Liver (tissue), 9 donors: ENCODE results near the gene AFF2. TPM values are rescaled to one million over a fixed set of nuclear protein-coding genes. Genes with fewer than 3 reads are reported as not detected.

Source experiments
- DNase-seq: peaks from one replicate; pipeline ENCODE4 v3.0.0-alpha.2; 2017; ENCODE audit warnings: low spot score
- H3K27ac ChIP-seq, 2 donors: one replicate each; pipeline ENCODE4 v1.7.0; 2013; ENCODE audit warnings: inconsistent platforms in 2 of 2, low read length in 2 of 2, control low read depth in 1 of 2, low read depth in 1 of 2, mild to moderate bottlenecking in 1 of 2
- H3K27me3 ChIP-seq, 4 donors: one replicate each; pipeline versions ENCODE4 v1.6.1 to v1.7.0; 2013; ENCODE audit warnings: low read length in 3 of 4, inconsistent platforms in 1 of 4, mild to moderate bottlenecking in 1 of 4, moderate library complexity in 1 of 4; ENCODE audit not compliant: control insufficient read depth in 4 of 4, insufficient read depth in 4 of 4
- H3K36me3 ChIP-seq, 4 donors: one replicate each; pipeline versions ENCODE4 v1.6.1 to v1.7.0; 2013; ENCODE audit warnings: low read length in 3 of 4, mild to moderate bottlenecking in 3 of 4, low read depth in 1 of 4, moderate library complexity in 1 of 4; ENCODE audit not compliant: control insufficient read depth in 4 of 4, insufficient read depth in 3 of 4
- H3K4me1 ChIP-seq, 4 donors: one replicate each; pipeline versions ENCODE4 v1.6.1 to v1.7.0; 2013; ENCODE audit warnings: low read length in 3 of 4, mild to moderate bottlenecking in 3 of 4, moderate library complexity in 1 of 4; ENCODE audit not compliant: control insufficient read depth in 4 of 4, insufficient read depth in 4 of 4
- H3K4me3 ChIP-seq, 3 donors: one replicate each; pipeline versions ENCODE4 v1.6.1 to v1.7.0; 2013; ENCODE audit warnings: low read length in 3 of 3, control low read depth in 1 of 3, low read depth in 1 of 3, mild to moderate bottlenecking in 1 of 3
- H3K9ac ChIP-seq, 2 donors: one replicate each; pipeline ENCODE4 v1.7.0; 2013; ENCODE audit warnings: low read length in 2 of 2, mild to moderate bottlenecking in 2 of 2, moderate library complexity in 2 of 2, control low read depth in 1 of 2, low read depth in 1 of 2
- H3K9me3 ChIP-seq, 4 donors: one replicate each; pipeline versions ENCODE4 v1.6.1 to v1.7.0; 2013; ENCODE audit warnings: low read length in 3 of 4; ENCODE audit not compliant: control insufficient read depth in 4 of 4
- ATF3 ChIP-seq: IDR thresholded peaks from 2 replicates; pipeline ENCODE4 v1.6.1; 2016; ENCODE audit warnings: antibody characterized with exemption
- CTCF ChIP-seq: fragments of 150-350 bp; IDR thresholded peaks from 2 replicates; pipeline ENCODE4 v1.5.1; 2017; ENCODE audit warnings: improper control_type of control experiment, low read depth, low read length; ENCODE audit not compliant: missing input control
- EGR1 ChIP-seq, 2 donors: IDR thresholded peaks; 2 replicates each; pipeline ENCODE4 v1.6.1; 2016 to 2018; ENCODE audit warnings: antibody characterized with exemption in 2 of 2, low read depth in 2 of 2
- FOXA1 ChIP-seq: IDR thresholded peaks from 2 replicates; pipeline ENCODE4 v1.6.1; 2016; ENCODE audit warnings: antibody characterized with exemption
- FOXA2 ChIP-seq: IDR thresholded peaks from 2 replicates; pipeline ENCODE4 v1.6.1; 2016; ENCODE audit warnings: antibody characterized with exemption
- GABPA ChIP-seq, 2 donors: IDR thresholded peaks in 1 of 2; conservative IDR thresholded peaks in 1 of 2; 2 replicates each; pipeline ENCODE4 v1.6.1; 2016; ENCODE audit warnings: antibody characterized with exemption in 2 of 2, mild to moderate bottlenecking in 1 of 2, moderate library complexity in 1 of 2
- HNF4A ChIP-seq, 2 donors: conservative IDR thresholded peaks; 2 replicates each; pipeline ENCODE4 v1.6.1; 2016; ENCODE audit warnings: antibody characterized with exemption in 2 of 2, mild to moderate bottlenecking in 2 of 2
- HNF4G ChIP-seq: IDR thresholded peaks from 2 replicates; pipeline ENCODE4 v1.6.1; 2016; ENCODE audit warnings: antibody characterized with exemption
- JUND ChIP-seq, 2 donors: IDR thresholded peaks; 2 replicates each; pipeline ENCODE4 v1.6.1; 2016; ENCODE audit warnings: antibody characterized with exemption in 2 of 2
- MAX ChIP-seq: IDR thresholded peaks from 2 replicates; pipeline ENCODE4 v1.6.1; 2016; ENCODE audit warnings: antibody characterized with exemption
- NR2F2 ChIP-seq: IDR thresholded peaks from 2 replicates; pipeline ENCODE4 v1.6.1; 2016; ENCODE audit warnings: antibody characterized with exemption
- RAD21 ChIP-seq, 2 donors: IDR thresholded peaks; 2 replicates each; pipeline ENCODE4 v1.6.1; 2016; ENCODE audit warnings: antibody characterized with exemption in 2 of 2, mild to moderate bottlenecking in 2 of 2
- REST ChIP-seq: IDR thresholded peaks from 2 replicates; pipeline ENCODE4 v1.6.1; 2016; ENCODE audit warnings: antibody characterized with exemption, mild to moderate bottlenecking
- RXRA ChIP-seq, 2 donors: IDR thresholded peaks; 2 replicates each; pipeline ENCODE4 v1.6.1; 2017 to 2018; ENCODE audit warnings: antibody characterized with exemption in 2 of 2, mild to moderate bottlenecking in 1 of 2
- SP1 ChIP-seq: IDR thresholded peaks from 2 replicates; pipeline ENCODE4 v1.6.1; 2018; ENCODE audit warnings: antibody characterized with exemption, mild to moderate bottlenecking
- TAF1 ChIP-seq: conservative IDR thresholded peaks from 2 replicates; pipeline ENCODE4 v1.6.1; 2016; ENCODE audit warnings: antibody characterized with exemption, mild to moderate bottlenecking
- YY1 ChIP-seq: IDR thresholded peaks from 2 replicates; pipeline ENCODE4 v1.6.1; 2016; ENCODE audit warnings: antibody characterized with exemption, mild to moderate bottlenecking
- ZBTB33 ChIP-seq: IDR thresholded peaks from 2 replicates; pipeline ENCODE4 v1.6.1; 2016; ENCODE audit warnings: antibody characterized with exemption
- WGBS: extraction: QIAGEN DNeasy Blood & Tissue Kit; methylation state at CpG from one replicate; pipeline ENCODE4 v1.1.7; 2013; 5-methylcytosine and 5-hydroxymethylcytosine counted together
- polyA plus RNA-seq, 2 donors: library from polyadenylated mRNA; stranded (reverse) in 1 of 2; unstranded in 1 of 2; fragments of 200-250 nt in 1 of 2; fragments of >200 nt in 1 of 2; fragmentation: Nextera tagmentation in 1 of 2; extraction: Ambion mirVana in 1 of 2; gene quantifications; one replicate each; pipeline versions ENCODE4 v1.2.1 to v1.2.3, GENCODE V29; 2013 to 2015
- total RNA-seq, 2 donors: library from RNA; depleted of rRNA; stranded (reverse); fragments of >200 nt; gene quantifications; one replicate each; pipeline ENCODE4 v1.2.3, GENCODE V29; 2014
- donor health status: healthy.
- donor health status: healthy.
- donor health status: healthy.
- donor health status: healthy.
- donor health status: healthy.

The AFF2 gene
- total and polyA plus RNA-seq, 4 donors, result 0.01 to 1.6 (median 0.50) TPM; not detected in 1

- Histone ChIP-seq H3K36me3 (no peaks in the 10 kb centered on the region), H3K9me3 (no peaks in the 10 kb centered on the region), H3K4me1 (no peaks in the 10 kb centered on the region), H3K4me3 (no peak overlapping the region), H3K27me3 (no peaks in the 10 kb centered on the region), H3K9ac (no peak overlapping the region), H3K27ac (no peak overlapping the region)
- no peak for DNase-seq
- TF ChIP-seq GABPA (IDR thresholded peaks at IDR 0.05 in 1 of 2, conservative IDR thresholded peaks at IDR 0.05 in 1 of 2), result no peak
- no peak for TF ChIP-seq FOXA2
- no peak for TF ChIP-seq TAF1
- TF ChIP-seq RAD21 (IDR thresholded peaks at IDR 0.05), result no peak
- no peak for TF ChIP-seq NR2F2
- no peak for TF ChIP-seq RXRA (IDR thresholded peaks at IDR 0.05)
- no peak for TF ChIP-seq HNF4A (conservative IDR thresholded peaks at IDR 0.05)
- no peak for TF ChIP-seq EGR1 (IDR thresholded peaks at IDR 0.05; ENCODE audit: low read depth in 2 of 2)
- no peak for TF ChIP-seq YY1
- 68% methylated on average over 2 of the region's 2 CpGs for WGBS
Measured at GRCh38 chrX:148593146-148593545, 92.7 kb downstream of the AFF2 start.

GRCh38 chrX:148593987-148594386 lies 93.6 kb downstream of the AFF2 start:
- H3K4me3 ChIP-seq, result no peak overlapping the region
- H3K27me3 ChIP-seq, result no peaks in the 10 kb centered on the region
- 46% methylated on average over 4 of the region's 4 CpGs for WGBS
- DNase-seq, result no peak
- no peaks in the 10 kb centered on the region for H3K9me3 ChIP-seq
- TF ChIP-seq ATF3 (no peak), RXRA (IDR thresholded peaks at IDR 0.05) (no peak), MAX (no peak), HNF4G (no peak), TAF1 (no peak), FOXA2 (no peak), FOXA1 (no peak), REST (no peak), GABPA (IDR thresholded peaks at IDR 0.05 in 1 of 2, conservative IDR thresholded peaks at IDR 0.05 in 1 of 2) (no peak), HNF4A (conservative IDR thresholded peaks at IDR 0.05) (no peak), EGR1 (IDR thresholded peaks at IDR 0.05; ENCODE audit: low read depth in 2 of 2) (no peak), YY1 (no peak), SP1 (no peak), ZBTB33 (no peak), RAD21 (IDR thresholded peaks at IDR 0.05) (no peak), CTCF (no peak), NR2F2 (no peak), JUND (IDR thresholded peaks at IDR 0.05) (no peak)
- H3K4me1 ChIP-seq, result no peaks in the 10 kb centered on the region
- H3K27ac ChIP-seq, result no peak overlapping the region
- H3K36me3 ChIP-seq, result no peaks in the 10 kb centered on the region
- H3K9ac ChIP-seq, result no peak overlapping the region
